ENCODE results near the gene ATAD3A. TPM values are rescaled to one million over a fixed set of nuclear protein-coding genes. Genes with fewer than 3 reads are reported as not detected.

Gene ATAD3A
- polyA plus RNA-seq, 1 donor from 2014 or later: 30.3 TPM

DNA sequence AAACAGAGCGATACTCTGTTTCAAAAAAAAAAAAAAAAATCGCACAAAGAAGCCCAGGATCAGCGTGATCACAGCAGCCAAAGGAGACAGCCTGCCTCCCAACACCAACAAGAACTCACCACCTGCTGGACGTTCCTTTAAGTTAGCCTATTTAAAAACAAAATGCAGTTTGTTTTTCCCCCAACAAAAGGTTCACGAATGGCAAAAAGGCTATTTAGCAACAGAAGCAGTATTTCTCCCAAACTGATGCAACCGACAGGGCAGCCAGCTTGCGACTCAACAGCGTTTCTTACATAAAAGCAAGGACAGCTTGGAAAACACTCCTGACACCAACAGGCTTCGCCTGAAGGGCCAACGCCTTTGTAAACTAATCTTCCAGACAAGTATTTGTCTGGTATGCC, 55.9 kb downstream of the ATAD3A start:
- H3K9ac ChIP-seq (ENCODE audit: low read length): no peak overlapping the region

DNA sequence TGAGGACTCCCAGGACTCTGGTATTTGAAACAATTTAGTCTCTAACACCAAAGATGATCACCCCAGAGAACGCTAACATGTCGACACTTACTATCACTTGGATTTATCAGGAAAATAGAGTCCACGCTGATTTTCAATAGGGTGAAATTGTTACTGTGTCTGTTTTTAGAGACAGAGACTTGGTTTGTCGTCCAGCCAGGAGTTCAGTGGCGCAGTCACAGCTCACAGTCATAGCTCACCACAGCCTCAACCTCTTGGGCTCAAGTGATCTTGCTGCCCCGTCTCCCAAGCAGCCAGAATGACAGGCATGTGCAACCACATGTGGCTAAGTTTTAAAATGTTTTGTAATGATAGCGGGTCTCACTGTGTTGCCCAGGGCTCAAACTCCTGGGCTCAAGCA, 57.4 kb downstream of the ATAD3A start:
- H3K4me3 ChIP-seq (ENCODE audit: low read length): no peak overlapping the region
- H3K9ac ChIP-seq (ENCODE audit: low read length): no peak overlapping the region
- no peaks in the 10 kb centered on the region for H3K9me3 ChIP-seq (ENCODE audit: low read length)
- peaks cover 8% of the 10 kb centered on the region for H4K20me1 ChIP-seq (ENCODE audit: insufficient read depth)
- no peaks in the 10 kb centered on the region for H3K27me3 ChIP-seq (ENCODE audit: insufficient read depth, low read depth, low read length)
- H3K4me2 ChIP-seq (ENCODE audit: low read length): no peak overlapping the region
- H3K27ac ChIP-seq (ENCODE audit: low read length): no peak overlapping the region
- no peak overlapping the region for H2AFZ ChIP-seq (ENCODE audit: low read depth, low read length)
- TF ChIP-seq TAF1 (IDR thresholded peaks at IDR 0.05; ENCODE audit: low read depth) (no peak), MXI1 (conservative IDR thresholded peaks at IDR 0.05; ENCODE audit: poor library complexity, severe bottlenecking) (no peak)
- H3K9me2 ChIP-seq (ENCODE audit: insufficient read depth, low read length): no peaks in the 10 kb centered on the region
- H3F3A ChIP-seq (ENCODE audit: insufficient read depth, low read length, poor library complexity, severe bottlenecking): no peaks in the 10 kb centered on the region
- H3K36me3 ChIP-seq (ENCODE audit: insufficient read depth, low read length): peaks cover 4% of the 10 kb centered on the region
- peaks cover 77% of the 10 kb centered on the region for H3K79me2 ChIP-seq (replicated peaks; ENCODE audit: insufficient read depth, low read length)

More for the DNA sequence above, 55.9 kb downstream of the ATAD3A start:
- Histone ChIP-seq H3K9me3 (ENCODE audit: low read length) (no peaks in the 10 kb centered on the region), H3K27me3 (ENCODE audit: insufficient read depth, low read depth, low read length) (no peaks in the 10 kb centered on the region), H3K79me2 (replicated peaks; ENCODE audit: insufficient read depth, low read length) (peaks cover 67% of the 10 kb centered on the region), H3F3A (ENCODE audit: insufficient read depth, low read length, poor library complexity, severe bottlenecking) (no peaks in the 10 kb centered on the region), H3K4me2 (ENCODE audit: low read length) (no peak overlapping the region), H3K9me2 (ENCODE audit: insufficient read depth, low read length) (no peaks in the 10 kb centered on the region), H2AFZ (ENCODE audit: low read depth, low read length) (no peak overlapping the region), H4K20me1 (ENCODE audit: insufficient read depth) (peaks cover 8% of the 10 kb centered on the region), H3K36me3 (ENCODE audit: insufficient read depth, low read length) (peaks cover 7% of the 10 kb centered on the region), H3K4me3 (ENCODE audit: low read length) (no peak overlapping the region), H3K27ac (ENCODE audit: low read length) (no peak overlapping the region)
- TF ChIP-seq, protein P1, sequence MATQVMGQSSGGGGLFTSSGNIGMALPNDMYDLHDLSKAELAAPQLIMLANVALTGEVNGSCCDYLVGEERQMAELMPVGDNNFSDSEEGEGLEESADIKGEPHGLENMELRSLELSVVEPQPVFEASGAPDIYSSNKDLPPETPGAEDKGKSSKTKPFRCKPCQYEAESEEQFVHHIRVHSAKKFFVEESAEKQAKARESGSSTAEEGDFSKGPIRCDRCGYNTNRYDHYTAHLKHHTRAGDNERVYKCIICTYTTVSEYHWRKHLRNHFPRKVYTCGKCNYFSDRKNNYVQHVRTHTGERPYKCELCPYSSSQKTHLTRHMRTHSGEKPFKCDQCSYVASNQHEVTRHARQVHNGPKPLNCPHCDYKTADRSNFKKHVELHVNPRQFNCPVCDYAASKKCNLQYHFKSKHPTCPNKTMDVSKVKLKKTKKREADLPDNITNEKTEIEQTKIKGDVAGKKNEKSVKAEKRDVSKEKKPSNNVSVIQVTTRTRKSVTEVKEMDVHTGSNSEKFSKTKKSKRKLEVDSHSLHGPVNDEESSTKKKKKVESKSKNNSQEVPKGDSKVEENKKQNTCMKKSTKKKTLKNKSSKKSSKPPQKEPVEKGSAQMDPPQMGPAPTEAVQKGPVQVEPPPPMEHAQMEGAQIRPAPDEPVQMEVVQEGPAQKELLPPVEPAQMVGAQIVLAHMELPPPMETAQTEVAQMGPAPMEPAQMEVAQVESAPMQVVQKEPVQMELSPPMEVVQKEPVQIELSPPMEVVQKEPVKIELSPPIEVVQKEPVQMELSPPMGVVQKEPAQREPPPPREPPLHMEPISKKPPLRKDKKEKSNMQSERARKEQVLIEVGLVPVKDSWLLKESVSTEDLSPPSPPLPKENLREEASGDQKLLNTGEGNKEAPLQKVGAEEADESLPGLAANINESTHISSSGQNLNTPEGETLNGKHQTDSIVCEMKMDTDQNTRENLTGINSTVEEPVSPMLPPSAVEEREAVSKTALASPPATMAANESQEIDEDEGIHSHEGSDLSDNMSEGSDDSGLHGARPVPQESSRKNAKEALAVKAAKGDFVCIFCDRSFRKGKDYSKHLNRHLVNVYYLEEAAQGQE (IDR thresholded peaks at IDR 0.05; ENCODE audit: borderline replicate concordance): no peak
- TF ChIP-seq TAF1 (IDR thresholded peaks at IDR 0.05; ENCODE audit: low read depth) (no peak), MXI1 (conservative IDR thresholded peaks at IDR 0.05; ENCODE audit: poor library complexity, severe bottlenecking) (no peak), POLR2AphosphoS5 (IDR thresholded peaks at IDR 0.05) (no peak), EZH2 (IDR thresholded peaks at IDR 0.05; ENCODE audit: borderline replicate concordance, insufficient read depth, low read length, poor library complexity, severe bottlenecking) (no peak), EP300 (conservative IDR thresholded peaks at IDR 0.05; ENCODE audit: poor library complexity, severe bottlenecking) (no peak), RAD21 (conservative IDR thresholded peaks at IDR 0.05) (no peak), SMC3 (conservative IDR thresholded peaks at IDR 0.05; ENCODE audit: poor library complexity) (no peak)
- TF ChIP-seq, protein P2, sequence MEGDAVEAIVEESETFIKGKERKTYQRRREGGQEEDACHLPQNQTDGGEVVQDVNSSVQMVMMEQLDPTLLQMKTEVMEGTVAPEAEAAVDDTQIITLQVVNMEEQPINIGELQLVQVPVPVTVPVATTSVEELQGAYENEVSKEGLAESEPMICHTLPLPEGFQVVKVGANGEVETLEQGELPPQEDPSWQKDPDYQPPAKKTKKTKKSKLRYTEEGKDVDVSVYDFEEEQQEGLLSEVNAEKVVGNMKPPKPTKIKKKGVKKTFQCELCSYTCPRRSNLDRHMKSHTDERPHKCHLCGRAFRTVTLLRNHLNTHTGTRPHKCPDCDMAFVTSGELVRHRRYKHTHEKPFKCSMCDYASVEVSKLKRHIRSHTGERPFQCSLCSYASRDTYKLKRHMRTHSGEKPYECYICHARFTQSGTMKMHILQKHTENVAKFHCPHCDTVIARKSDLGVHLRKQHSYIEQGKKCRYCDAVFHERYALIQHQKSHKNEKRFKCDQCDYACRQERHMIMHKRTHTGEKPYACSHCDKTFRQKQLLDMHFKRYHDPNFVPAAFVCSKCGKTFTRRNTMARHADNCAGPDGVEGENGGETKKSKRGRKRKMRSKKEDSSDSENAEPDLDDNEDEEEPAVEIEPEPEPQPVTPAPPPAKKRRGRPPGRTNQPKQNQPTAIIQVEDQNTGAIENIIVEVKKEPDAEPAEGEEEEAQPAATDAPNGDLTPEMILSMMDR (IDR thresholded peaks at IDR 0.05; ENCODE audit: poor library complexity, severe bottlenecking): no peak
